OCI-LY7 (cell line): ENCODE data around the gene CYP46A1.

ENCODE experiments used
- CTCF ChIP-seq: fragments of 200-600 bp; sonication (generic); conservative IDR thresholded peaks from 2 replicates; pipeline ENCODE4 v1.5.1; 2014; ENCODE audit warnings: mild to moderate bottlenecking, antibody characterized with exemption, low read length, moderate library complexity, mixed read lengths
- EZH2phosphoT487 ChIP-seq: fragments of 200-600 bp; sonication (generic); IDR thresholded peaks from 2 replicates; pipeline ENCODE4 v1.6.1; 2018; ENCODE audit warnings: low read depth, borderline replicate concordance, mild to moderate bottlenecking, mixed run types, antibody characterized with exemption, low read length, moderate library complexity, mixed read lengths

GRCh38 chr14:99726538-99727095, 42.5 kb downstream of the CYP46A1 start:
- TF ChIP-seq CTCF (no peak), EZH2phosphoT487 (no peak)
